Measurements from ENCODE around the gene SDF2L1. TPM values are rescaled to one million over a fixed set of nuclear protein-coding genes. Genes with fewer than 3 reads are reported as not detected.

The SDF2L1 gene
- total RNA-seq, 2 donors from 2014 or later: 47.5 to 115 TPM

GRCh38 chr22:21626073-21626734 lies 15.9 kb upstream of the SDF2L1 start:
- intact Hi-C loops (cut with DNase I): no loop called here
- WGBS, 2 donors: 66 to 67% methylated on average over 4 of the region's 4 CpGs
- ATAC-seq (no peak), DNase-seq (no peak)
- Histone ChIP-seq H3K27ac (no peak overlapping the region), H3K27me3 (no peaks in the 10 kb centered on the region), H3K4me1 (peaks cover 41% of the 10 kb centered on the region), H3K36me3 (replicated peaks in 1 of 2; ENCODE audit: insufficient read depth in 1 of 2, low read depth in 2 of 2) (no peaks in the 10 kb centered on the region), H3K9me3 (no peaks in the 10 kb centered on the region), H3K4me3 (no peak overlapping the region)
- no peak for TF ChIP-seq CTCF (IDR thresholded peaks at IDR 0.05)
- TF ChIP-seq POLR2A (IDR thresholded peaks at IDR 0.05): no peak

GRCh38 chr22:21626735-21627469 lies 15.2 kb upstream of the SDF2L1 start:
- no peak overlapping the region for H3K4me3 ChIP-seq
- ATAC-seq: no peak
- WGBS, 2 donors: 82 to 85% methylated on average over 7 to 11 of the region's 11 CpGs
- no peak overlapping the region for H3K27ac ChIP-seq
- peaks cover 41% of the 10 kb centered on the region for H3K4me1 ChIP-seq
- no peak for TF ChIP-seq POLR2A (IDR thresholded peaks at IDR 0.05)
- TF ChIP-seq CTCF (IDR thresholded peaks at IDR 0.05): no peak
- H3K27me3 ChIP-seq: no peaks in the 10 kb centered on the region
- no peak for DNase-seq
- no peaks in the 10 kb centered on the region for H3K9me3 ChIP-seq
- no peaks in the 10 kb centered on the region for H3K36me3 ChIP-seq (replicated peaks in 1 of 2; ENCODE audit: insufficient read depth in 1 of 2, low read depth in 2 of 2)
- intact Hi-C loops (cut with DNase I): no loop called here

GRCh38 chr22:21628386-21629254 lies 13.5 kb upstream of the SDF2L1 start:
- no peak for TF ChIP-seq CTCF (IDR thresholded peaks at IDR 0.05)
- no peak for TF ChIP-seq POLR2A (IDR thresholded peaks at IDR 0.05)
- peaks cover 34% of the 10 kb centered on the region for H3K4me1 ChIP-seq
- WGBS, 2 donors: 58% methylated on average over 67 of the region's 74 CpGs; no CpG with 5 or more reads in 1 of the 2 donors
- H3K9me3 ChIP-seq: no peaks in the 10 kb centered on the region
- ATAC-seq (no peak), DNase-seq (peak in 2 of 4 donors; percentile 13 to 33)
- no peaks in the 10 kb centered on the region for H3K27me3 ChIP-seq
- peak overlapping the region in 2 of 4 donors; percentile 91 to 94 for H3K27ac ChIP-seq
- no peaks in the 10 kb centered on the region for H3K36me3 ChIP-seq (replicated peaks in 1 of 2; ENCODE audit: insufficient read depth in 1 of 2, low read depth in 2 of 2)
- intact Hi-C loops (cut with DNase I): no loop called here
- peak overlapping the region in 1 of 2 donors; percentile 100 for H3K4me3 ChIP-seq

- H3K27ac ChIP-seq: peak within 1 kb of the TSS; percentile 68 to 94 (median 80)
- intact Hi-C loops (cut with DNase I): no loop called here
- no peaks in the 10 kb centered on the region for H3K36me3 ChIP-seq (replicated peaks in 1 of 2; ENCODE audit: insufficient read depth in 1 of 2, low read depth in 2 of 2)
- ATAC-seq (peak; percentile 93), DNase-seq (peak; percentile 95 to 97 (median 96))
- 1% methylated on average over 93 of the region's 93 CpGs; no CpG with 5 or more reads in 1 of the 2 donors for WGBS, 2 donors
- no peaks in the 10 kb centered on the region for H3K27me3 ChIP-seq
- peak within 1 kb of the TSS; percentile 91 to 100 for H3K4me3 ChIP-seq
- H3K4me1 ChIP-seq: peaks cover 26% of the 10 kb centered on the region
- TF ChIP-seq POLR2A (IDR thresholded peaks at IDR 0.05): peak; percentile 60 to 83 (median 81)
- TF ChIP-seq CTCF (IDR thresholded peaks at IDR 0.05): peak; percentile 40 to 97 (median 75)
- H3K9me3 ChIP-seq: no peaks in the 10 kb centered on the region
Observed at GRCh38 chr22:21629255-21630149, 12.6 kb upstream of the SDF2L1 start, which contains the start of gene YDJC. YDJC (minus strand) TSS chr22:21630022; CDS start chr22:21630014, 8 bp downstream.

Measured in body of pancreas (tissue), 4 donors.